ENCODE measurements around the gene RPLP1. TPM values are rescaled to one million over a fixed set of nuclear protein-coding genes. Genes with fewer than 3 reads are reported as not detected.
"Not testable (repeated sequence)": the region's sequence is repeated elsewhere in the genome, so short reads cannot be mapped to it uniquely, and the experiment has no call there.

The RPLP1 gene
- total RNA-seq, 2 donors from 2014 or later, result 2,158 to 2,424 TPM

DNA sequence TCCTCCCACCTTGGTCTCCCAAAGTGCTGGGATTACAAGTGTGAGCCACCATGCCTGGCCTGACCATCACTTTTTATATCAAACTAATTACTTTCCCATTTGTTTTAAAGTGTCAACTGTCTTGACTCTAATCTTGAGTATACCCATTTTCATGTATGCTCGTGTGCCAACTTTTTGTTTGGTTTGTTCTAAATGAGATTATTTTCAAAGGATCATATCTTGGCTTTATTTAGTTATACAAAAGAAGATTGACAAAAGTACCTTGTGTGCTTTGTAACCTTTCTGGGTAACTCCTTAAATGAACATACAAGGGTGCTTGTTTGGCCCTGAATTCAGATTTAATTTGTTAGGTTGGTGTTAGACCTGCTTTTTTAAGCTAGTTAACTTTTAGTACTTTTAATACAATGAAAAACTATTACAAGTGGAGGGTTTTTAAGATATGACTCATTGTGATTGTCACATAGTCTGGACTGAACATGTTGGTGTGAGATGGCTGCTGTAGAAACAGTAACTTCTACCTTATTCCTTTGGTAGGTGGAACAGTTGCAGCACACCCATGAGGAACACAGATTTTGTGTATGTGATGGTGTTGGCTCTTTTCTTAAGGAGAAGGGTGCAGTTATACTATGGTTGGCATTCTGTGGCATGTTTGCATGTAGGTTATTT, 27.7 kb upstream of the RPLP1 start:
- peaks cover 29 to 46% of the 10 kb centered on the region in 2 donors for H3K36me3 Mint-ChIP-seq
- ATAC-seq (no peak), DNase-seq (ENCODE audit: low spot score in 2 of 2) (no peak)
- no peak overlapping the region for H3K27ac Mint-ChIP-seq
- H3K9me3 Mint-ChIP-seq, result no peaks in the 10 kb centered on the region

DNA sequence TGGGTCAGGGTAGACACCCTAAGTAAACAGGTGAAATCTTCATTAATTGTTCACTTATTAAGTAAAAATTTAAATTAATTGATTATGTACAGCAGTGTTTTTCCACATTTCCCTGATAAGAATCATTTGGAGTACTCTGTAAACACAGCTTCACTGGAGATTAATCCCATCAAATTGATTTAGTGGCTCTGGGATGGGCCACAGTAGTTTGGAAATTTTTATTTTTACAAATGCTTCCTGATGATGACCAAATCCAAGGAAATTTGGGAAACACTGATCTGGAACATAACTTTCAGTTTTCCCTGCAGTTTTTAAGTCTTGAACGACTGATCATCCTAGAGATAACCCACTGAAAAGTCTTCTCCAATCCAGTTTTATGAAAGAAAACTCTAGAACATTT, 18.8 kb upstream of the RPLP1 start:
- Mint-ChIP-seq H3K36me3 (peaks cover 24 to 47% of the 10 kb centered on the region in 2 donors), H3K9me3 (no peaks in the 10 kb centered on the region), H3K27ac (no peak overlapping the region)
- no peak for ATAC-seq
- no peak for DNase-seq (ENCODE audit: low spot score in 2 of 2)

DNA sequence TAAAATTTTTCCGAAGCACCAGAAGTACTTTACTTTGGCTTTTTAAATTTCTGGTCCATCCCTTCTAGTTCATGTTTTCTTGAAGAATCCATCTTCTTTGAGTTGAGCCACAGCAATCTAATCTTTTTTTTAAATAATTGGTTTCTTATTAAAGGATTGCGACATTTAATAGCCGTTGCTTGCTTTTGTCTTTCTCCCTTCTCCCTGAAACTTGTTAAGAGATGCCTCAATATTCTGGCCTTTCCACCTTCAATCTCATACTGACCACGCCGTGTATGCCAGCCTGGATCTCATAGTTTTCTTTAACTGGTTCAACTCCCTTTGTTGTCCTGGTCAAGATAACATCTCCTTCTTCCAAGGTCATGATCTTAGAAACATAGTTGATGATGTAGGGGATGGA, 18.4 kb upstream of the RPLP1 start:
- peak overlapping the region in 1 of 2 donors; percentile 37 for H3K27ac Mint-ChIP-seq
- H3K9me3 Mint-ChIP-seq, result no peaks in the 10 kb centered on the region
- DNase-seq (ENCODE audit: low spot score in 2 of 2), result no peak
- peaks cover 22 to 44% of the 10 kb centered on the region in 2 donors for H3K36me3 Mint-ChIP-seq
- ATAC-seq, result no peak

DNA sequence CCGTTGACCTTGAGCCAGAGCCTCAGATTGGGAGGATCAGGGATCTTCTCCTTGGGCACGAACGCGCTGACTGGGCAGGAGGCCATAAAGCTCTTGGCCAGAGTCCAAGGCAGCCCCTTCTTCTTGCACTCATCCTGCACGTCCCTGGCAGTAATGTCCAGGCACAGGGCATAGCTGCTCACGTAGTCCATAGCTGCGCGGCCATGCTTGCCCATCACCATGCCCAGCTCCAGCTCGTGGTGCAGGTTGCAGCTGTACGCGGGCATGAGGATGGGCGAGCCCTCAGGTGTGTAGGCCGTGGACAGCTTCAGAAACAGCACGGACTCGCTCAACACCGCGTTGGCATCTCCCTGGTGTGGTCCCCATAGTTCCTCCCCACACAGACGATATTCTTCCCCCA, 17.9 kb upstream of the RPLP1 start:
- H3K36me3 Mint-ChIP-seq, result peaks cover 27 to 48% of the 10 kb centered on the region in 2 donors
- no peaks in the 10 kb centered on the region for H3K9me3 Mint-ChIP-seq
- H3K27ac Mint-ChIP-seq, result no peak overlapping the region
- ATAC-seq, result peak in 1 of 2 donors; percentile 18
- DNase-seq (ENCODE audit: low spot score in 2 of 2), result no peak

DNA sequence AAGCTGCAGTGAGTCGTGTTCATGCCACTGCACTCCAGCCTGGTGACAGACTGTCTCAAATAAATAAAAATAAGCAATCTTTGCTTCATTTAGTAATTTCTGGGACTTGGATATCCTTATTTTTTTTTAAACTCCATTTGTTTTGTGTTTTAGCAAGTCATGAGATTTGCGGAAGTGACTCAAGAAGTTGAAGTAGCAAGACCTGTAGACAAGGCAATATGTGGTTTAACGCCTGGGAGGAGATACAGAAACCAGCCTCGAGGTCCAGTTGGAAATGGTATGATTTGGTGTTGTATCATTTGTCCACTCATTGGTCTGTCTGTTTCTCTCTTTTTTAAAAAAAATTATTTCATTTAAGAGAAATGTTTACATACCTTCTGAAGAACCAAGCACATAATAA, 16.6 kb upstream of the RPLP1 start:
- no peak for DNase-seq (ENCODE audit: low spot score in 2 of 2)

DNA sequence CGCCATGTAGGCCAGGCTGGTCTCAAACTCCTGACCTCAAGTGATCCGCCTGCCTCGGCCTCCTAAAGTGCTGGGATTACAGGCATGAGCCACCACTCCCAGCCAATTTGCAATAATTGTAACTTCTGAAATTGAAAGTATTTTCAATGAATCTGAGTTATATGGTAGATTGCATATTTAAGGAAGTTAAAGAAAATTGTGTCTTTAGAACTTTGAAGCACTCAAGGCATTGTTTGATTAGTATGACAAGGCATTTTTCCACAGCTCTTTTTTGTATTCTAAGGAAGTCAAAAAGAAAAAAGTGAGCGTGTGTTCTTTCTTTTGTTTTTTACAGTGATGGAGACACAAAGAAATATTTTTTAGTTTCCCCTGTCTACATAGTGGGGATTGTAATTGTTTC, 15.7 kb upstream of the RPLP1 start:
- ATAC-seq, result no peak
- no peak for DNase-seq (ENCODE audit: low spot score in 2 of 2)
- Mint-ChIP-seq H3K9me3 (no peaks in the 10 kb centered on the region), H3K27ac (no peak overlapping the region), H3K36me3 (peaks cover 34 to 54% of the 10 kb centered on the region in 2 donors)

More for the DNA sequence above, 16.6 kb upstream of the RPLP1 start:
- Mint-ChIP-seq H3K9me3 (no peaks in the 10 kb centered on the region), H3K36me3 (peaks cover 31 to 47% of the 10 kb centered on the region in 2 donors), H3K27ac (no peak overlapping the region)
- ATAC-seq, result no peak

DNA sequence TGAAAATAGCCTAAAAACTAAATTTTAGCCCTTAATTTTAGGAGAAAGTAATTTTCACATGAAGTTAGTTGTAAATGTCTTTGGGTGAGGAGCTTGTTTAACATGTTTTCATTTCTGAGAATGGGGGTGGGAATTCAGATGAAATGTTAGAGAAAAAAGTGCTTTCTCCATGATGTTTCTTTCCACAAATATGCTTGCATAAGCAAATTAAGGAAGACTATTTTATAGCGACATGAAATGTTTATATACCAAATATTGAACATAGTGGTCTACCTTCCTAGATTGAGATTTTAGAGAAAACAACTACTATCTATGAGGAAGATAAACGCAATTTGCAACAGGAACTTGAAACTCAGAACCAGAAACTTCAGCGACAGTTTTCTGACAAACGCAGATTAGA, 13.0 kb upstream of the RPLP1 start:
- Mint-ChIP-seq H3K27ac (no peak overlapping the region), H3K9me3 (no peaks in the 10 kb centered on the region), H3K36me3 (peaks cover 34 to 57% of the 10 kb centered on the region in 2 donors)
- DNase-seq (ENCODE audit: low spot score in 2 of 2) (no peak), ATAC-seq (no peak)

DNA sequence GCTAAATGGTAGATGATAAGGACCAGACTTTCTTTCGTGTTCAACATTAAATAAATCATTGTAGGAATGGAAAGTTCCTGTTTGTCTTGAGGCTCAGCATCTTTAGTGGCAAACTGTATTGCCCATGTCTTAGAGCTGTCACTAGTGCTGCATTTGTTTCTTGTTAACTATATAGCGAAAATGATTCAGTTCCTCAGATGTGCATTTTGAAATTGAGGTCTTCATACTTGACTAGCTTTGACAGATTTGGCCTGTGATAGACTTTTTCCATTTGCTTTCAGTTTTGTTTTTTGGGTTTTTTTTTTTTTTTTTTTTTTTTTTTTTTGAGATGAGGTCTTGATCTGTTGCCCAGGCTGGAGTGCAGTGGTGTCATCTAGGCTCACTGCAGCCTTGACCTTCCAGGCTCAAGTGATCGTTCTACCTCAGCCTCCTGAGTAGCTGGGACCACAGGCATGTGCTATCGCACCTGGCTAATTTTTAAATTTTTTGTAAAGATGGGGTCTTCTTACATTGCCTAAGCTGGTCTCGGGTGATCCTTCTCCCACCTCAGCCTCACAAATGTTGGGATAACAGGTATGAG, 9.5 kb upstream of the RPLP1 start:
- ATAC-seq, result peak; percentile 94 to 98

DNA sequence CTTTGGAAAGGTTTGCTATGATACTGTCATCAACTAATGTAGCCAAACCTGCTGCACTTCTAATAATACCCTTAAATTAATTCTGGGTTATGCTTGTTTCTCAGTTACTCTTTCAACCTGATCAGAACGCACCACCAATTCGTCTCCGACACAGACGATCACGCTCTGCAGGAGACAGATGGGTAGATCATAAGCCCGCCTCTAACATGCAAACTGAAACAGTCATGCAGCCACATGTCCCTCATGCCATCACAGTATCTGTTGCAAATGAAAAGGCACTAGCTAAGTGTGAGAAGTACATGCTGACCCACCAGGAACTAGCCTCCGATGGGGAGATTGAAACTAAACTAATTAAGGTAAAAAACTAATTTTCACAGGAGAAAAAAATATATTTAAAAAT, 7.9 kb upstream of the RPLP1 start:
- Mint-ChIP-seq H3K27ac (no peak overlapping the region), H3K9me3 (no peaks in the 10 kb centered on the region), H3K36me3 (peaks cover 27 to 49% of the 10 kb centered on the region in 2 donors)
- DNase-seq (ENCODE audit: low spot score in 2 of 2) (no peak), ATAC-seq (no peak)

More for the DNA sequence above, 9.5 kb upstream of the RPLP1 start:
- H3K36me3 Mint-ChIP-seq, result peaks cover 36 to 60% of the 10 kb centered on the region in 2 donors
- DNase-seq (ENCODE audit: low spot score in 2 of 2), result no peak
- H3K9me3 Mint-ChIP-seq, result no peaks in the 10 kb centered on the region
- peak overlapping the region in 1 of 2 donors; percentile 68 for H3K27ac Mint-ChIP-seq

DNA sequence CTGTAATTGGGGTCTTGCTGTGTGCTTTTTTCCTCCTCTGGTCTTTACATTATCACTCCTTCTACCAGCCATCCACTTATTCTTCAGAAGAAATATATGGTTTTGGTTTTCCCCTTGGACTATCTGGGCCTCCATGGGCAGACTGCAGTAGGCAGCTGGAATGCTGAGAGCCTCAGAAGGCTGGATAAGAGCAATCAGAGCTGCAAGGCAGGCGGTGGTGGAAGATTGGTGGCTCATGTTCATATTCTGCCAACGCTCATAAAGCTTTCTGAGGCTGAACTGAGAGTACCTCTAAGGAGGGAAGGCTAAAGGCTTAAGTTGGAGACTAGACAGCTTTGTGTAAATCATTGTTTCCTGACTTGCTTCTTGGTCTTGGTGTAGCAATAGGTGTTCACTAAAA, 5.7 kb upstream of the RPLP1 start:
- Mint-ChIP-seq H3K36me3 (peaks cover 14 to 32% of the 10 kb centered on the region in 2 donors), H3K27ac (no peak overlapping the region), H3K9me3 (no peaks in the 10 kb centered on the region)
- no peak for ATAC-seq
- DNase-seq (ENCODE audit: low spot score in 2 of 2), result no peak

DNA sequence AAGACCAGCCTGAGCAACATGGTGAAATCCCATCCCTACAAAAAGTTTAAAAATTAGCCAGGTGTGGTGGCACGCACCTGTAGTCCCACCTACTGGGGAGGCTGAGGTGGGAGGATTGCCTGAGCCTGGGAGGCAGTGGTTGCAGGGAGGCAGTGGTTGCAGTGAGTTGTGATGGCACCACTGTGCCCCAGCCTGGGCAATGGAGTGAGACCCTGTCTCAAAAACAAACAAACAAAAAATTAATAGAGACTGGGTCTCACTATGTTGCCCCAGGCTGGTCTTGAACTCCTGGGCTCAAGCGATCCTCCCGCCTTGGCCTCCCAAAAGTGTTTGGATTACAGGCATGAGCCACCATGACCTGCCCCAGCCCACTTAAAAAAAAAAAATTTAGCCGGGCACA, 2.4 kb upstream of the RPLP1 start:
- not testable (repeated sequence) for H3K27ac Mint-ChIP-seq; DNase-seq (ENCODE audit: low spot score in 2 of 2)
- peaks cover 41 to 45% of the 10 kb centered on the region in 2 donors for H3K36me3 Mint-ChIP-seq

DNA sequence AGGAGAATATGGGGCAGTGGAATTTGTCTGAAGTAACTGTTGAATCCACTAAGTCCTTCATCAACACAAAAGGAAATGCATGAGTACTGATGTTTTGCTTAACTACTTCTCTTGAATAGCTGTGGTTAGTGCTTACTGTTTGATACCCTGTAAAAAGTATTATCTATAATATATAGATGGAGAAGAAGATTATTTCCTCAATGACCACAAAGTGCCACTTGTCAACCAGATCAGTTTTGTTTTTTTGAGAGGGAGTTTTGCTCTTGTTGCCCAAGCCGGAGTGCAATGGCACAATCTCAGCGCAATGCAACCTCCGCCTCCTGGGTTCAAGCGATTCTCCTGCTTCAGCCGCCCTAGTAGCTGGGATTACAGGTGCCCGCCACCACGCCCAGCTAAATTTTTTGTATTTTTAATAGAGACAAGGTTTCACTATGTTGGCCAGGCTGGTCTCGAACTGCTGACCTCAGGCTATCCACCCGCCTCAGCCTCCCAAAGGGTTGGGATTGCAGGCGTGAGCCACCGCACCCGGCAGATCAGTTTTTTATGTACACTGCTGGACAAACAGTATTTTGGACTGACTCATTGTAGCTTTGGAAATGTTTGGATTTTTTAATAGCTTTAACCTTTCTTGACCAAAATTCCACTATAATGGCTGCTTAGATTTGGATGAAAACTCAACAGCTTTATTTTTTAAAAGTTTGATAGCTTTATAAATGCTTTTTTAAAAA, 1.5 kb upstream of the RPLP1 start:
- no peaks in the 10 kb centered on the region for H3K9me3 Mint-ChIP-seq
- H3K36me3 Mint-ChIP-seq, result peaks cover 45 to 46% of the 10 kb centered on the region in 2 donors
- DNase-seq (ENCODE audit: low spot score in 2 of 2) (no peak), ATAC-seq (no peak)
- peak overlapping the region in 1 of 2 donors; percentile 65 for H3K27ac Mint-ChIP-seq

More for the DNA sequence above, 2.4 kb upstream of the RPLP1 start:
- ATAC-seq, H3K9me3 Mint-ChIP-seq: not testable (repeated sequence)

DNA sequence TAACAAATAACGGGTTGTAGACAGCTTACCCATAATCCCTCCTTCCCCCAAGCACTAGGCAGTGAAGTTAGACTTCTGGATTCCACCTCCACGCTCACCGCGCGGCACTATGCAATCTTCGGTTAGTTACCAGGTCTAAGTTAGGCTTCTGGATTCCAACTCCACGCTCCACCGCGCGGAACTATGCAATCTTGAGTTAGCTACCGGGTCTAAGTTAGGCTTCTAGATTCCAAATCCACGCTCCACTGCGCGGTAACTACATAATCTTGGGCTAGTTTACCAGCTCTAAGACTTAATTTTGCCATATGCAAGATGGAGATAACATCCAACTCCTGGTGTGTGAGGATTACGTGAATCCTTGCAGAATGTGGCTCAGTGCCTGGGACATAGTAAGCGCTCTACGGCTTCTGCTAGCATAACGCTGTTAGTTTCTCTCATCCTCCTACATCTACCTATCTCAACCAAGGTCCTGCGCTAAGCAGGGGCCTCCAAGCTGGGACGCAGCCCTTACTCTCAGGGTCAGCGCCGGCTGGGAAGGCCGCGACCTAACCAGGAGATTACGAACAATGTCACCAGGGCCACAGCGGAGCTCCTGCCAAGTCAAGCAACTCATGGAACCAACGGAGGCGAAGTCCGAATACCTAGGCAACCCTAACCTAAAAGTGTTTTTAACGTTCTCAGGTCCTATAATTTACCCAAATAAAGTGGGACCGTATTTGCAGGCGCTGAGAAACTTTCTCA, 497 bp upstream of the RPLP1 start:
- Mint-ChIP-seq H3K36me3 (peaks cover 40% of the 10 kb centered on the region in 2 donors), H3K27ac (peak overlapping the region; percentile 87 to 99), H3K9me3 (no peaks in the 10 kb centered on the region)
- no peak for DNase-seq (ENCODE audit: low spot score in 2 of 2)
- peak; percentile 37 to 53 for ATAC-seq

DNA sequence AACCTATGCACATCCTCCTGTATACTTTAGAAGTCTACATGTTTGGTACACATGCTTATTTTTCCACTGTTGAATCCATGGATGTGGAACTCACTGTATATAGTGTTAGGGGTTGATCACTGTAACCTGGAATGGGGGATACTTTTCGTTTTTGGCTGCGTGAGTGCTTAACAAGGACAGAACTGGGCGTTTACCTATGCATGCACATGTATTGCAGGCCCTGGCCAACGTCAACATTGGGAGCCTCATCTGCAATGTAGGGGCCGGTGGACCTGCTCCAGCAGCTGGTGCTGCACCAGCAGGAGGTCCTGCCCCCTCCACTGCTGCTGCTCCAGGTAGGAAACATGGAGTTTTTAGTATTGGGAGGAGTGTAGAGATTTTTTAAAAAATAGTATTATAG, 2.3 kb downstream of the RPLP1 start:
- Mint-ChIP-seq H3K9me3 (no peaks in the 10 kb centered on the region), H3K36me3 (peaks cover 40% of the 10 kb centered on the region in 2 donors), H3K27ac (peak overlapping the region in 1 of 2 donors; percentile 87)
- no peak for DNase-seq (ENCODE audit: low spot score in 2 of 2)
- no peak for ATAC-seq

DNA sequence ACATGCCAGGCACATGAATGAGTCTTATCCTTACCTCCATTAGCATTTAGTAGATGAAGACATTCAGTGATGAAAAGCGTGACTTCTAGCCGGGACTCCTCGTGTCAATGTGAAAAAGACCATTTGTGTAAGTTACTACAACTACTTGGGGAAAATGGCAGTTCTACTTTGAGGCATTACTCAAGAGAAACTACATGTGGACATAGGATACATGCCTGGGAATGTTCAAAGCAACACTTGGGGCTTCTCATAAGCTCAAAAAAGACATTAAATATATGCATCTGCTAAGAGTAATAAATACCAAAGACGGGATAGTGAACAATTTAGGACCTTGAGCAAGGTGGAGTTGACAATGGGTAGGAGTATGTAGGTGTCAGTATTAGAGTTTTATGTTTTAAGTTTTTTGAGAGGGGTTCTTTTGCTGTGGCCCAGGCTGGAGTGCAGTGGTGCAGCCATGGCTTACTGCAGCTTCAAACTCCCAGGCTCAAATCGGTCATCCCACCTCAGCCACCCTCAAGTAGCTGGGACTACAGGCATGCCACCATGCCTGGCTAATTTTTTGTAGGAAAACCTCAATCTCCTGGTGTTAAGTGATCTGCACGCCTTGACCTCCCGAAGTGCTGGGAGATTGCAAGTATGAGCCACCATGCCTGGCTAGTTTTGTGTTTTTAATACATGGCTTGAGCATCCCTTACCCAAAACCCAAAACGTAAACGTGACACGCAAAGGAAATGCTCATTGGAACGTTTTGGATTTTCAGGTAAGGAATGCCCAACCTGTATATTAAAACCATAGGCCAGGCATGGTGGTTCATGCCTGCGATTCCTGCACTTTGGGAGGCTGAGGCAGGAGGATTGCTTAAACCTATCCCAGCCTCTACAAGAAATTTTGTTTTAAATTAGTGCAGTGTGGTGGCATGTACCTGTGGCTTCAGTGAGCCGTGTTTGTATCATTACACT, 3.9 kb downstream of the RPLP1 start:
- Mint-ChIP-seq H3K27ac (peak overlapping the region in 1 of 2 donors; percentile 84), H3K9me3 (no peaks in the 10 kb centered on the region), H3K36me3 (peaks cover 40% of the 10 kb centered on the region in 2 donors)
- DNase-seq (ENCODE audit: low spot score in 2 of 2) (no peak), ATAC-seq (no peak)

Data from activated naive CD4-positive, alpha-beta T cell treated with anti-CD3 and anti-CD28 coated beads, Interleukin-2, amount 50 U/mL, for 72 hours (primary cell).